K562 (cell line): ENCODE results near the gene PIEZO2. TPM values are rescaled to one million over a fixed set of nuclear protein-coding genes. Genes with fewer than 3 reads are reported as not detected.

Source experiments
- ATAC-seq: fragments of 200-7000 bp; cut with Tn5 transposase; 3 replicates; pipeline ENCODE4 v1.9.1; 2020; ENCODE audit warnings: moderate library complexity
- BruUV-seq: library from RNA; stranded (reverse); fragments of 400-500 nt; replicated peaks from 2 replicates; lab custom pipeline; 2021; lab: Mats Ljungman, UMichigan
- CTCF ChIA-PET: fragments of 300-600 bp; formaldehyde crosslinking; extraction: SDS; loops from one replicate; lab custom pipeline; 2021; ENCODE audit warnings: low intra/inter-chr PET ratio; lab: Yijun Ruan, JAX
- POLR2A ChIA-PET: fragments of 300-600, 350-650 bp; sonication (Branson Sonifier 250); formaldehyde crosslinking; extraction: SDS; loops from one replicate; lab custom pipeline; 2021; ENCODE audit warnings: antibody characterized with exemption, inconsistent platforms; lab: Yijun Ruan, JAX
- DNase-seq, 4 experiments: peaks; one replicate each; pipeline versions ENCODE4 v3.0.0 to v3.0.0-alpha.2; 2011 to 2018; ENCODE audit warnings: low spot score in 3 of 4, mixed read lengths in 3 of 4; ENCODE audit errors: extremely low read depth in 1 of 4
- FAIRE-seq: peaks from 2 replicates; lab custom pipeline; 2011; peaks lifted over from hg19 to GRCh38; lab: Jason Lieb, UNC
- H2AFZ ChIP-seq: 2 replicates; pipeline ENCODE4 v1.6.0; 2011; ENCODE audit warnings: low read depth, low read length, control low read depth, inconsistent platforms
- H3K27ac ChIP-seq: fragments of 200-600 bp; 3 replicates; pipeline ENCODE4 v1.8.0; 2011; ENCODE audit warnings: low read depth, mild to moderate bottlenecking, control low read depth, inconsistent platforms, low read length, moderate library complexity, mixed read lengths; ENCODE audit errors: extremely low read depth
- H3K27me3 ChIP-seq, 2 experiments: fragments of 300-600 bp in 1 of 2; 2 replicates in 1 of 2; 3 replicates in 1 of 2; pipeline versions ENCODE4 v1.6.0 to v1.8.0; 2011; ENCODE audit warnings: inconsistent platforms in 2 of 2, low read length in 2 of 2, mild to moderate bottlenecking in 1 of 2, mixed read lengths in 1 of 2, moderate library complexity in 1 of 2; ENCODE audit not compliant: control insufficient read depth in 2 of 2, insufficient read depth in 2 of 2
- H3K36me3 ChIP-seq: fragments of 300-600 bp; 3 replicates; pipeline ENCODE4 v1.8.0; 2011; ENCODE audit warnings: mild to moderate bottlenecking, low read length, inconsistent platforms; ENCODE audit not compliant: control insufficient read depth, insufficient read depth
- H3K4me1 ChIP-seq, 2 experiments: fragments of 200-600 bp in 1 of 2; replicated peaks in 1 of 2; 2 replicates in 1 of 2; 3 replicates in 1 of 2; pipeline versions ENCODE4 v1.5.1 to v1.8.0; 2011; ENCODE audit warnings: inconsistent platforms in 2 of 2, low read length in 2 of 2, mild to moderate bottlenecking in 1 of 2, mixed read lengths in 1 of 2, moderate library complexity in 1 of 2; ENCODE audit not compliant: control insufficient read depth in 2 of 2, insufficient read depth in 2 of 2
- H3K4me2 ChIP-seq: 2 replicates; pipeline ENCODE4 v1.6.1; 2011; ENCODE audit warnings: low read length, control low read depth, inconsistent platforms, mixed read lengths; ENCODE audit not compliant: insufficient read depth
- H3K4me3 ChIP-seq: fragments of 200-600 bp; sonication (generic), shearing (Covaris generic); 2 replicates; pipeline ENCODE4 v1.5.1; 2016; ENCODE audit warnings: control low read depth, inconsistent platforms
- H3K79me2 ChIP-seq: fragments of 200-600 bp; 3 replicates; pipeline ENCODE4 v1.8.0; 2011; ENCODE audit warnings: low read length, inconsistent platforms; ENCODE audit not compliant: control insufficient read depth, insufficient read depth
- H3K9ac ChIP-seq, 2 experiments: 2 replicates each; pipeline versions ENCODE4 v1.6.0 to v1.6.1; 2011; ENCODE audit warnings: low read depth in 2 of 2, low read length in 2 of 2, control low read depth in 1 of 2, inconsistent platforms in 1 of 2, mild to moderate bottlenecking in 1 of 2, mixed read lengths in 1 of 2; ENCODE audit not compliant: insufficient read depth in 1 of 2
- H3K9me1 ChIP-seq: one replicate; pipeline ENCODE4 v1.6.0; 2011; ENCODE audit warnings: inconsistent platforms, mild to moderate bottlenecking, low read length, moderate library complexity; ENCODE audit not compliant: control insufficient read depth, insufficient read depth
- H3K9me3 ChIP-seq: replicated peaks from 2 replicates; pipeline ENCODE4 v1.5.1; 2011; ENCODE audit warnings: low read depth, low read length, inconsistent platforms; ENCODE audit not compliant: control insufficient read depth, insufficient read depth
- H4K20me1 ChIP-seq: replicated peaks from 2 replicates; pipeline ENCODE4 v1.6.1; 2011; ENCODE audit warnings: low read length, inconsistent platforms, mixed read lengths; ENCODE audit not compliant: control insufficient read depth, insufficient read depth
- CCNT2 ChIP-seq: IDR thresholded peaks from 2 replicates; pipeline ENCODE4 v1.6.1; 2011; ENCODE audit warnings: borderline replicate concordance, low read depth, mild to moderate bottlenecking, moderate library complexity, mixed read lengths, low read length; ENCODE audit not compliant: insufficient read length; ENCODE audit errors: extremely low read depth
- CTCFL ChIP-seq: IDR thresholded peaks from 2 replicates; pipeline ENCODE4 v1.6.1; 2011; ENCODE audit warnings: borderline replicate concordance, low read depth, mild to moderate bottlenecking, moderate library complexity, low read length; ENCODE audit not compliant: insufficient read depth, poor library complexity, severe bottlenecking
- DLX4 ChIP-seq: fragments of 250-450 bp; sonication (Bioruptor Pico); IDR thresholded peaks from 2 replicates; pipeline ENCODE4 v1.6.1; 2021; ENCODE audit warnings: mild to moderate bottlenecking
- E2F8 ChIP-seq: fragments of 450-650 bp; IDR thresholded peaks from 2 replicates; pipeline ENCODE4 v1.7.1; 2018; ENCODE audit warnings: mild to moderate bottlenecking, low read depth; ENCODE audit not compliant: partially characterized antibody
- GTF3C2 ChIP-seq: IDR thresholded peaks from 3 replicates; pipeline ENCODE4 v1.6.1; 2011; ENCODE audit warnings: borderline replicate concordance, mild to moderate bottlenecking, moderate library complexity; ENCODE audit not compliant: insufficient read length; ENCODE audit errors: extremely low read depth
- IFI16 ChIP-seq: fragments of 250-450 bp; sonication (Bioruptor Pico); IDR thresholded peaks from 2 replicates; pipeline ENCODE4 v2.1.2; 2022; ENCODE audit warnings: mild to moderate bottlenecking, inconsistent platforms
- NFE2L1 ChIP-seq: fragments of 450-650 bp; IDR thresholded peaks from 2 replicates; pipeline ENCODE4 v1.6.1; 2016; ENCODE audit warnings: missing genetic modification characterization, low read depth, mild to moderate bottlenecking, missing compliant biosample characterization, moderate library complexity, borderline replicate concordance
- ZNF217 ChIP-seq: sonication (generic); formaldehyde crosslinking; IDR thresholded peaks from 2 replicates; pipeline ENCODE4 v1.8.0; 2022; ENCODE audit warnings: mild to moderate bottlenecking, missing genetic modification reagents
- ZNF282 ChIP-seq: sonication (generic); formaldehyde crosslinking; IDR thresholded peaks from 2 replicates; pipeline ENCODE4 v1.8.1; 2023; ENCODE audit warnings: missing genetic modification reagents
- ZNF311 ChIP-seq: fragments of 250-450 bp; sonication (Bioruptor Pico); IDR thresholded peaks from 2 replicates; pipeline ENCODE4 v1.4.0; 2020; ENCODE audit warnings: mild to moderate bottlenecking, moderate library complexity
- ZZZ3 ChIP-seq: fragments of 450-650 bp; IDR thresholded peaks from 2 replicates; pipeline ENCODE4 v1.6.1; 2016; ENCODE audit warnings: antibody characterized with exemption, mild to moderate bottlenecking, moderate library complexity
- WGBS: fragments of 100-300 bp; shearing (Covaris generic); methylation state at CpG from one replicate; pipeline ENCODE4 v1.1.6; 2016; ENCODE audit warnings: low coverage, mixed read lengths; ENCODE audit not compliant: insufficient coverage; ENCODE audit errors: missing lambda C conversion rate; 5-methylcytosine and 5-hydroxymethylcytosine counted together
- in situ Hi-C: fragments of 300-500 bp; cut with MboI; formaldehyde crosslinking; loops from 4 replicates; pipeline ENCODE4 v1.15.0; 2018; ENCODE audit warnings: inconsistent platforms, mixed read lengths
- intact Hi-C: fragments of 100-400 bp; cut with micrococcal nuclease; formaldehyde crosslinking; loops from 2 replicates; pipeline ENCODE4 v1.14.2; 2022
- polyA plus RNA-seq, 8 experiments: library from polyadenylated mRNA; depleted of rRNA in 4 of 8; stranded (reverse) in 5 of 8; unstranded in 3 of 8; fragments of >200 nt; fragmentation: Nextera tagmentation in 2 of 8; fragmentation: Illumina TruSeq in 1 of 8; extraction: Ambion mirVana in 2 of 8; extraction: Trizol in 1 of 8; gene quantifications; 2 replicates each; pipeline versions ENCODE4 v1.2.1 to v1.2.3, GENCODE V29; 2011 to 2014; ENCODE audit warnings: inconsistent platforms in 1 of 8, missing spikeins in 1 of 8
- total RNA-seq, 7 experiments: library from RNA; depleted of rRNA in 6 of 7; stranded (reverse); fragments of >200 nt in 6 of 7; fragmentation: Illumina TruSeq in 2 of 7; extraction: Trizol in 2 of 7; gene quantifications; 2 replicates each; pipeline versions ENCODE4 v1.2.1 to v1.2.3, GENCODE V29; 2011 to 2021; ENCODE audit warnings: low replicate concordance in 1 of 7

The PIEZO2 gene
- total and polyA plus RNA-seq, 9 of the 15 experiments (the other 6 are each of a cell fraction or from before 2014, with no cell fraction given) = 0.54 to 4.1 (median 2.0) TPM

- Histone ChIP-seq H4K20me1 (no peaks in the 10 kb centered on the region), H3K4me3 (no peak overlapping the region), H3K9ac (no peak overlapping the region), H3K79me2 (no peaks in the 10 kb centered on the region), H3K9me1 (no peaks in the 10 kb centered on the region), H3K9me3 (no peaks in the 10 kb centered on the region)
- ChIA-PET POLR2A (no interaction called here), CTCF (no interaction called here)
- WGBS = 0% methylated on average over 1 of the region's 1 CpG
- intact Hi-C loops = no loop called here
- TF ChIP-seq ZNF311 (no peak), DLX4 (CRISPR knock-in tag) (no peak), E2F8 (no peak), IFI16 (CRISPR knock-in tag) (no peak), ZZZ3 (no peak), CCNT2 (no peak), GTF3C2 (no peak), NFE2L1 (tag) (no peak), ZNF282 (CRISPR knock-in tag) (no peak), ZNF217 (CRISPR knock-in tag) (no peak), CTCFL (no peak)
- TF ChIP-seq, all 486 proteins: peak for 0
- FAIRE-seq = no peak
- in situ Hi-C loops = no loop called here
- DNase-seq = no peak
- no peak overlapping the region for H2AFZ ChIP-seq
- no peak overlapping the region for H3K27ac ChIP-seq
- no peak for ATAC-seq
- no peak overlapping the region for H3K4me2 ChIP-seq
- no peaks in the 10 kb centered on the region for H3K27me3 ChIP-seq
- no peaks in the 10 kb centered on the region for H3K36me3 ChIP-seq
- no TSS peak for BruUV-seq
- H3K4me1 ChIP-seq = no peaks in the 10 kb centered on the region
Measured at GRCh38 chr18:10951631-10952544, 197.5 kb downstream of the PIEZO2 start.
